Gastroesophageal sphincter (tissue), 3 donors: ENCODE data around the gene NKAIN1.

Experiments
- CTCF ChIP-seq, 4 experiments: fragments of 200-600 bp in 2 of 4; fragments of 450-650 bp in 2 of 4; sonication (generic) in 1 of 4; IDR thresholded peaks; one replicate each; pipeline ENCODE4 v1.5.1; 2017 to 2019; ENCODE audit warnings: antibody characterized with exemption in 4 of 4, mild to moderate bottlenecking in 2 of 4, moderate library complexity in 2 of 4
- EP300 ChIP-seq: sonication (generic); formaldehyde crosslinking; IDR thresholded peaks from one replicate; pipeline ENCODE4 v1.6.1; 2017; ENCODE audit warnings: antibody characterized with exemption, mild to moderate bottlenecking
- POLR2A ChIP-seq, 2 donors: fragments of 450-650 bp; IDR thresholded peaks; one replicate each; pipeline ENCODE4 v1.6.1; 2017; ENCODE audit warnings: antibody characterized with exemption in 2 of 2, mild to moderate bottlenecking in 2 of 2, moderate library complexity in 1 of 2
- POLR2AphosphoS5 ChIP-seq: sonication (generic); formaldehyde crosslinking; IDR thresholded peaks from one replicate; pipeline ENCODE4 v1.6.1; 2017; ENCODE audit warnings: antibody characterized with exemption

- TF ChIP-seq CTCF (IDR thresholded peaks at IDR 0.05): no peak
- TF ChIP-seq POLR2A (IDR thresholded peaks at IDR 0.05): no peak
- TF ChIP-seq EP300: no peak
- no peak for TF ChIP-seq POLR2AphosphoS5
Observed at GRCh38 chr1:31272369-31272768, 32.7 kb upstream of the NKAIN1 start.
